NK-92 (cell line): ENCODE data around the gene ADCY9.
"Not testable (repeated sequence)": the region's sequence is repeated elsewhere in the genome, so short reads cannot be mapped to it uniquely, and the experiment has no call there.

Experiments used
- DNase-seq: peaks from one replicate; lab custom pipeline; 2025; ENCODE audit not compliant: unreplicated experiment; lab: John Stamatoyannopoulos, UW

Gene ADCY9

DNA sequence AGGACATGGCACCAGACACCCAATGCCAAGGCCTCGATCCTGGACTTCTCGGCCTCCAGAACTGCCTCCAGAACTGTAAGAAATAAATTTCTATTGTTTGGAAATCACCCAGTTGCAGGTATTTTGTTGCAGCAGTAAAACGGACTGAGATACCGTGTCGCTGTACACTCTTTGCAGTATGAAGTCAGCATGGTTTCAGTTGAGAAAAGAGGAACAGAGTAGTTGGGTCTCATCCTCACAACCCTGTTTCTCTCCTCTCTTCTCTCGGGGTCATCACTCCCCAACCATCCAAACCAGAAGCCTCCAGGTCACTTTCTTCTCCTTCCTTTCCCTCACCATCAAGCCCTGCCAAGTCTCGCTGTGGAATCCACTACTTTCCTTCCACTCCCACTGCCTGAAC, 77.8 kb downstream of the ADCY9 start:
- DNase-seq, result no peak

DNA sequence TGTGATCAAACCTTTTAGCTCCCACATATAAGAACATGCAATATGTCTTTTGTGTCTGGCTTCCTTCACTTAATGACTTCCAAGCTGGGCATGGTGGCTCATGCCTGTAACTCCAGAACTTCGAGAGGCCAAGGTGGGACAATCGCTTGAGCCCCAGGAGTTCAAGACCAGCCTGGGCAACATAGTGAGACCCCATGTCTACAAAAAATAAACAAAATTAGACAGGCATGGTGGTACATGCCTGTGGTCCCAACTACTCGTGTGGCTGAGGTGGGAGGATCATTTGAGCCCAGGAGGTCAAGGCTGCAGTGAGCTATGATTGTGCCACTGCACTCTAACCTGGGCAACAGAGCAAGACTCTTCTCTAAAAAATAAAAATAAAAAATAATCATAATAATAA, 79.3 kb downstream of the ADCY9 start:
- not testable (repeated sequence) for DNase-seq

DNA sequence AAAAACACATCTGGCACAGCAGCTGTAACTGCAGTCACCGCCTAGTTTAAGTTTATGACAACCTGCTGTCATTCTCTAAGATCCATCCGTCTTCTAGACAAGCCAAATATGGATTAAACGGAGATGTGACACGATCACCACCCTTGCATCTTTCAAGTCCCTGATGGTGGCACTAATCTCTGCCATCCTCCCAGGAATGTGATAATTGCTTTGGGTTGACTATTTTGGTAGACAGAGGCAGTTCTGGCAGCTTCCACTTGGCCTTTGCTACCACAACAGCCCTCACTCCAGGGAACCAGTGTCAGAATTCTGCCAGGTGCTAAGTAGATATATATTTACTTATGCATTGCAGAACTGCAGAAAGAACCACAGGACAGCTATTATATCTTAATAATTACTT, 81.3 kb downstream of the ADCY9 start:
- DNase-seq, result no peak

DNA sequence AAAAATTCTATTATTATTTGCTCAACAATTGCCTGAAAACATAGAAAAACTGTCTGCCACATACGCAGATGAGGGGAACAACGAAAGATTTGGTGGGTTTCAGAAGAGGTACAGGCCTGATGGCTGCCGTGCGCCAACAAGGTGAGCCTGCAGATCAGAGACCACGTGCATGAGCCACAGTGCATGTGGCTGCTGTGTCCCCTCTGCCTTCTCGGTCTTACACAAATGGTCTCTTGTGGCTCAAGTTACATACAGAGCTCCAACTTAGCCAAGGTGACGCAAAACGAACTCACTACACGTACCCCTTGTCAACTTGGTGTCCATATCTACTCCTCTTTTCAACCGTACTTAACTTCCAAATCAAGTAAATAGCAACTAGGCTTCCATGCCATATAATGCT, 82.3 kb downstream of the ADCY9 start:
- DNase-seq, result no peak

DNA sequence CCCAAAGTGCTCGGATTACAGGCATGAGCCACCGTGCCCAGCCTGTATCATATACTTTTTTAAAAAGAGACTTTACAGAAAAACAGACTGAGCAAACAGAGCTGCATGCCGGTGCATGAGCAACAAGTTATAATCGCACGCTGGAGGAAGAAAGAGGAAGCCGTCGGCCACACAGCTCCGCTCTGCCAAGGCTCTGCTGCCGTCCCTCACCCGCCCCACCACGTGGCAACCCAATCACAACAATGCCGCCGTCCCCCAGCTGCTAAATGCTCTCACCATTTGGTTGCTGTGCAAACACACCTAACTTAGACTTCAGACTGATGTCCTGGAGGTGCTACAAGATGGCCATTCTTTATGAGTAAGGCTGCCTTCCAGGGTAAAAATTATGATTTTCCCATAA, 83.5 kb downstream of the ADCY9 start:
- DNase-seq, result no peak

DNA sequence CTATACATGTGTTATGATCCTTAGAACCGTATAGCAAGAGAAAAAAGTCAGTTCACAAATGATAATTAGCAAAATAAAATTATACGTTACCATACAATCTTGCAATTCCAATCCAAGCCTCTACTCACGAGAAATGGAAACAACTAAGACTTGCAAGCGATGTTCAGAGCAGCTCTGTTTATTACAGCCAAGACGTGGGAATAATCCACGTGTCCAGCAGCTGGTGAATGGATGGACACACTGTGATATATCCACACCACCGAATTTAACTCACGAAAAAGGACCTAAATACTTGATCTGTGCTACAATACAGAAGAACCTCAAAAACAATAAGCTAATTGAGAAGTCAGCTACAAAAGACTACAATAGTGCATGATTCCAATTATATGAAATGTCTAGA, 88.1 kb downstream of the ADCY9 start:
- DNase-seq, result no peak

DNA sequence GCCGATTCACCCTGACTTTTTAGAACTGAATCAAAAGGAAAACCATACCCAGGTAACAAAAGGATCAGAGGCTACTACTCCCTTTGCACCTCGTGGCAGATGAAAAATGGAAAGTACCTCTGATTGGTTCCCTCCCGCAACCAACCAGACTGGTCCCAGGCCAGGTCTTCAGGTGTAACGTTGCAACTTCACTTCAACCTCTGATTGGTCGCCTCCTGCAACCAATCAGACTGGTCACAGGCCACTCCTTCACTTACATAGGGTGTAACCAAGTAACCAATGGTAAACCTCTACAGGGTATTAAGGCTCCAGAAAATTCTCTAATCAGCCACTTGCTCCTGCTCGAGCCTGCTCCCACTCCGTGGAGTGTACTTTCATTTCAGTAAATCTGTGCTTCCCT, 89.4 kb downstream of the ADCY9 start:
- no peak for DNase-seq

DNA sequence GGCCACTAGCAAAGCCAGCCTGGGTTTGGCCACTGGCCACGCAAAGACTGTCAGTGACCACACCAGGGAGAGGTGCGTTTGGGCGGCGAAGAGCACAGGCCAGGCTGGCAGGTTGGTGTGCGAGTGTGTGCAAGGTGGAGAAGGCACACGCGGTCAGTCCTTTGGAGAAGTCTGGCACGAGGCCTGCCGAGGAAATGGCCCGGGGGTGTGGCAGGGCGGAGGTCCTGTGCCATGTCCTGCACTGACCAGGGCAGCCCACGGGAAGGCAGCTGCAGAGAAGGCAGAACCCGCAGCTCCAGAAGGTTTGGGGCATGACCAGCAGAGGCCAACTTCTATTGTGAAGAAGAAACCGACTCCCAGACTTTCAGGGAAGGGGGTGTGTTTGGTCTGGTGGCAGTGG, 90.8 kb downstream of the ADCY9 start:
- no peak for DNase-seq

DNA sequence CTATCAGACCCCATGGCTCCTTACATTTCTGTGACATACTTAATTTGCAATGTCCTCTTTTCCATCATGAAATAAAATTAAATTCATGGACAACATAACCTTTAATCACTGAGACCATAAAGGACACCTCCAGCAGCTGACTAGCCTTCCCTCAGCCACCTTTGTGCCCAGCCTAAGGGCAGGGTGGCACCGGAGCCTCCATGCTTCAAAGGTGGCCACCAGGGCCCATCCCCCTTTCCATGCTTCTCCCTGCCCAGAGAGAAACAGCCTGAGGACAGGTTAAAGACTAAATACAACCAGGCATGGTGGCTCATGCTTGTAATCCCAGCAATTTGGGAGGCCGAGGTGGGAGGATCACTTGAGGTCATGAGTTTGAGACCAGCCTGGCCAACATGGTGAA, 94.3 kb downstream of the ADCY9 start:
- DNase-seq, result no peak

DNA sequence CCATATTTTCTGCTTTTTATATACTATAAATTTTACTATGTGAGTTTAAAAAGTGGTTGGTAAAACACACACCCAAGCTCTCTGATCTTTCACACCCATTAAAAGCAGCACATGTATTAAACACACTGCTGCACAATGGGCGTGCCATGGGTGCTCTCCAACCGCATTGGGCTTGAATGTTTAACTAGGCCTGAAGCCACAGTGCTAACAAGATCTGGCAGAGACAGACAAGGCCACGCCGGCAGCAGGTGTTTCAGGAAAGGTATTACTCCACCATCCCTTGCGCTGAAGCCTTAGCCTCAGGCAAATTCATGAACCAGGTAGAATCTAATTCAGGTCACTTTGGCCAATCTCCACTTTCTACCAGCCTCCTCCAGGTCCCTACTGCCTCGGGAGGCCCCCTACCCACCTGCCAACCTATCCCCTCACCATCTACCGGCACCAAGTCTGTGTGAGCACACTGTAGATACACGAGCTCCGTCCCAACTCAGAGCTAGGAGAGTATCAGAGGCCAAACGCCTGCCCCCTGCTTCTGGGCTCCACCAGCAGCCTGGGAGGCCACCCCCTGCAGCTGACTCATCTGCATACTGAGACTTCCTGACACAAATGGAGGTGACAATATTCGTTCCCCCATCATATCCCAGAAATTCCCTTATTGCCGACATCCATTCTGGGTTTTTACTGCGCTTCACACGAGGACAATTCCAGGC, 95.0 kb downstream of the ADCY9 start:
- DNase-seq, result no peak

DNA sequence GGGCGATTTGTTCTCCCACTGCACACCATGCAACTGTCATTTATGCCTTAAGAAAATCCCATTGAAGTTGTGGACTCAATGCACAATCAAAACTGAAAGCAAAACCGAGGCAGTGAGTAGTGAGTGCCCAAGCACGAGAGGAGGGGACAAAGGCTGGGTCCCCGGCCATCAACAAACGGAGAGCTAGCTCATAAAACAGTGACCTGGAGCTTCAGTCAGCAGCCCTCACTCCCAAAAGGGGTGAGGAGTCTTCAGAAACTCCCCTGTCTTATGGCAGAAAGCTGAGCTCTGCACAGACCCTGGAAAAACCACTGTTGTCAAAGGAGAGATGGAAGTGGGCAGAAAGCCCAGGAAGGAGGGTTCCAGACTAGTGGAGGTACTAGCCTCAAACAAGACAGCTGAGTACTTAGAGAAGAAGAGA, 96.9 kb downstream of the ADCY9 start:
- DNase-seq, result no peak

DNA sequence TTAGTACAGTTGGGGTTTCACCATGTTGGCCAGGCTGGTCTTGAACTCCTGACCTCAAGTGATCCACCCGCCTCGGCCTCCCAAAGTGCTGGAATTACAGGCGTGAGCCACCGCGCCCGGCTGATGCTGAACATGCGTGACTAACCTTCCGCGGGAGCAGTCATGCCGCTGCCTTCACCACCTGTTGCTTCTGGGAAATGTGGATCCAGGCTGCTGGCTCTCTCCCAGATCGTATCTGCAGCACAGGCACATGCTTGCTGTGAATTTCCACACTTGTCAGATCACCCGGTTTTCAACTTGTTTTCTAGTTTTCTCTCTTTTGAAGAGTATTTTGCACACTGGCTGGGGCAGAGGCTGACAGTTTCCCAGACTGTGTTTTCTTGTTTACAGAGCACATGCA, 97.9 kb downstream of the ADCY9 start:
- DNase-seq, result no peak

DNA sequence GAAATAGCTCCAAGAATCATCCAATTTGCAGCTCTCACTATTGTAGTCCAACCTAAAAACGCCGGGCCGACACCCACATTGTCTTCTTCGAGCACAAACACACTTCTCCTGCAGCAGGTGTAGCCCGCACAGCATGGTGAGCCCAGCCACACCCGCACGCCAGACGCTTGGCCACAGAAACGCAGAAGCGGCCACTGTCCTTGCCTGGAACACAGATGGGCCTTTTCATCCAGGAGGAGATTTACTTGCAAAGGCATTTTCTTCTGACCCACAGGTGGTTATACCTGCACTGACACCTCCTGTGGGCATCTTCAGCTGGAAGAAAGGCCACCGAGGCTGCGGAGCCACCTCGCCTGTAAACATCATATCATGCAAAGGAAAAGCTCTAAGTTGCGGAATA, 98.4 kb downstream of the ADCY9 start:
- no peak for DNase-seq

DNA sequence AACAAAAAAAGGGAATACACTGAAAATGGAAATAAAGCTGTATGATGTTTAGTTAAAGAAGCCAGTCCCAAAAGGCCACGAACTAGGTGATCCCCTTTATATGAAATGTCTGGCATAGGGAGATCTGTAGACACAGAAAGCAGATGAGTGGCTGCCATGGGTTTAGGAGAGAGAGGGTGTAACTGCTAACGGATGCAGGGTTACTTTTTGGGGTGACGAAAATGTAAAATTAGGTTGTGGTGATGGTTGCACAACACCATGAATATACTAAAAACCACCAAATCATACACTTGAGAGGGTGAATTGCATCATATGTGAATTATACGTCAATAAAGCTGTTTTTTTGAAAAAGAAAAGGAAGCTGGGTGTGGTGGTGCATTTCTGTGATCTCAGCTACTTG, 99.6 kb downstream of the ADCY9 start:
- no peak for DNase-seq

DNA sequence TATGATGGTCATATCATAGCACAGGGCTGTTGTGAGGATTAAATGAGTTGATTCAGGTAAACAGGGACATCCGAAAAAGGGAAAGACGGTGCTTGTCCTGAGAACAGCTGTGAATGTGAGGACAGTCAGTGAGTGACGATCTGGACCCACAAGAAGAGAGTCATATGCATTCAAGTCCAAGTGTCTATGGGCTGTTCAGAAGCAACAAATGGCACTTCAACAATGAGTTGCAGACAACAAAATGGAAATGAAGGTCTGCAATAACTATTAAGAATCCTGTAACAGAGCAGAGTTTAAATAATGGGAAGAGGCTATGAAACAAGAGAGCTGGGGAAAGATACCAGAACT, 100.3 kb downstream of the ADCY9 start:
- no peak for DNase-seq

DNA sequence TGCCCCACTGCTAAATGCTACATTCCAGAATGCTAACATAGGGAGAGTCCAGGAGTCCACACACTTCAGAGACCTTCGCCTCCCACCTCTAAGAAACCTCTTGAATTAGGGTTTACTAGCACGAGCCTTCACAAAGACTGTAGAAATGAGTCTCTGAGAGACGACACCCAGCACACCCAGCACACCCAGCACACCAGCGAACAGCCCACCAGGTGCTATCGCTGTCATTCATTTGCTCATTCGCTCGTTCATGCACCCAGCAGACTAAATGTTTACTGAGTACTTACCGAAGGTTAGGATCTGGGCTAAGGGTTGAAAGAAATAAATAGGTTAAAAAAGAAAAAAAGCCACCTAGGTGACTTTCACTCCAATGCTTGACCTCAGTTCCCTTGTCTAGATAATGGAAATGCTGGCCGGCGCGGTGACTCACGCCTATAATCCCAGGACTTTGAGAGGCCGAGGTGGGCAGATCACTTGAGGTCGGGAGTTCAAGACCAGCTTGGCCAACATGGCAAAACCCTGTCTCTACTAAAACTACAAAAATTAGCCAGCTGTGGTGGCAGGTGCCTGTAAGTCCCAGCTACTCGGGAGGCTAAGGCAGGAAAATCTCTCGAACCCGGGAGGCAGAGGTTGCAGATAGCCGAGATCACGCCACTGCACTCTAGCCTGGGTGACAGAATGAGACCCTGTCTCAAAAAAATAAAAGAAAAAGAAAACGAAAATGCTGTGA, 100.8 kb downstream of the ADCY9 start:
- no peak for DNase-seq

DNA sequence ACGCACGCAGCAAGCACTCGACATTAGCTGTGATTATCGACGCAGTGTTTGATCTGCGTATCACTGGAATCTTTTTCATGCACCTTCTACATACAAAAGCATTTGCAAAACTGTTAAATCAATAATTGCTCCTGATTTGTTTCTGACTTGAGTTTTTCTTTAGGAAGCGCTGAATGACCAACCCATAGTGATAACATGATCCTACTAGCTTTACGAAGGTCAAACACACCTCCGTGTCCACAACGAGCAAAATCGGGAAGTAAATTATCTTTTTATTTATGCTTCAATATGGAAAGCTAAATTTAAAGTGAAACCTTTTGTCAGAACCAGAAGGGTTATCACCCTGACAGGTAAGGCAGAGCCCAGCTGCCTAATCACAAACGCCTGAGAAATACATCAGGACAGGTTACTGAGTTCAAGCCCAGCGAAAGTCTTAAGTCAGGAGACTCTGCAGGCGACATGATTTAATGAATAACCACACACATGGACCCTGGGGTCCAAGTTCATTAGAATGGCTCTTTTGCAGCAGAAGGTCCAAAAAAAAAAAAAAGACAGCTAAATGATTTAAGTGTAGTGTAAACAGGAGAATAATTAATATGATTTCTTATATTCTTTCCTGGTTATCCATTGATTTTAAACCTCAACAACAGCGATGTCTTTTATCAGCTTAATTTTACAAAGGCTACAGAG, 104.2 kb downstream of the ADCY9 start:
- no peak for DNase-seq

DNA sequence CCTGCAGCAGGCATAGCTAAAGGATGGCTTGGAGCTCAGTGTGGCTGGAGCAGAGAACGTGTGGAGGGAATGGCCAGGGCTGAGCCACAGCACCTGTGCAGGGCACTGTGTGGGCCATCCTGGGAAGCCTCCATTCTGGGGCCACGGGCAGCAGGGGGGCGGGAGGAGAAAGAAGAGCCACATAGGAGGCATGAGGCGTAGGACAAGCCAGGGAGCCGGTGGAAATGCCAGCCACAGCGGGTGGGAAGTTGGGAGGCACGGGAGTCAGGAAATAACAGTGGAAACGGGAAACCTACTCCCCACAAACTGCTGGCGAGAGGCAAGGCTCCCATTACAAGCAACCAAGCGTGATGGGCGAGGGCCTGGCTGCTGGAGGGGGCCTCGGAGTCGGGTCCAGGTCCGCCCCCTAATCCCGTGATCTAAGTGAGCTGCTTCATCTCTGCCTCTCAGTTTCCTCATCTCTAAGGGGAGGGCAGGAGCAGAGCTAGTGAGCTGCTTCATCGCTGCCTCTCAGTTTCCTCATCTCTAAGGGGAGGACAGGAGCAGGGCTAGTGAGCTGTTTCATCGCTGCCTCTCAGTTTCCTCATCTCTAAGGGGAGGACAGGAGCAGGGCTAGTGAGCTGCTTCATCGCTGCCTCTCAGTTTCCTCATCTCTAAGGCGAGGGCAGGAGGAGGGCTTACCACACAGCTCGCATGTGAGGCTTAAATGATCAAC, 104.9 kb downstream of the ADCY9 start:
- DNase-seq, result no peak

DNA sequence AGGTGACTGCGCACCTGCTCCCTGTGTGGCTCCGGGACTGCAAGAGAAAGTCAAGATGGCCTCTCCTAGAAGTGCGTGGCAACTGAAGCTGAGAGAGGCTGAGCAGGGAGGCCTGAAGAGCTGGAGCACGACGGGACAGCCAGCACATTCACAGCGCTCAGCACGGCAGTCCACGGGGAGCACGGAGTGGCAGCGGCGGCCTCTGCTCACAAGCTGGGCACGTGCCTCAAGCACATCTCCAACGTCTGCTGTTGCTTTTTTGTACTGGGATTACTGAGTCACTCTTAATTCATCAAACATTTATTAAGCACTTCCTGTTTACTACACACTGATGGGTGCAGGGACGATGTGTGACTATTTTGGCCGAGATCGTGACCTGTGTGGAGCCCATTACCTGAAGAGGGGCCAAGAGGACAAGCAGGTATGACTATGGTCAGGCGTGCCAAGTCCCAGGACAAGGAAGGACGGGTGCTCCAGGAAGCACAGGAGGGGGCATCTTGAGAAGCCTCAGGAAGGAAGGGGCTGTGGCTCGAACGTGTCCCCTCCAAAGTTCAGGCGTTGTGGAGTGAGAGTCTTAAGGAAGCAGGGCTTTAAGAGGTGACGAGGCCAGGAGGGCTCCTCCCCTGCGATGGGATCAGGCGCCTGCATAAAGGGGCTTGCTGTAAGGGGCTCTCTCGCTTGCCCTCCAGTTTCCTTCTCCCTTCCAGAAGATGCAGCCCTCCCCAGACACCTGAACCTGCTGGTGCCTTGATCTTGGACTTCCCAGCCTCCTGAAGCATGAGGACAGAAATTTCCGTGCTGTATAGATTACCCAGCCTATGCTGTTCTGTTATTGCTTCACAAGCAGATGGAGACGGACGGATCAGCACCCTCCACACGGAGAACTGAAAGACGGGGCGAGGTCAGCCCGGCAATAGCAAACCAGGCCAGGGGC, 105.8 kb downstream of the ADCY9 start:
- no peak for DNase-seq

DNA sequence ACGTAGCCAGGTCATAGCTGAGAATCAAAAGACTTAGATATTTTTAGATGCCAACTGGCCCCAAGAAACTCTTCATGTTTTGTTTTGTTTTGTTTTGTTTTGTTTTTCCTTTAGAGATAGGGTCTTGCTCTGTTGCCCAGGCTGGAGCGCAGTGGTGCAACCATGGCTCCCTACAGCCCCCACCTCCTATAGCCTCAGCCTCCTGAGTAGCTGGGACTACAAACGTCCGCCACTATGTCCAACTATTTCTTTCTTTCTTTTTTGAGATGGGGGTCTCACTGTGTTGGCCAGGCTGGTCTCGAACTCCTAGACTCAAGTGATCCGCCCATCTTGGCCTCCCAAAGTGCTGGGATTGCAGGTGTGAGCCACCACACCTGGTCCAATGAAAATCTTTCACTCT, 107.1 kb downstream of the ADCY9 start:
- DNase-seq, result no peak

DNA sequence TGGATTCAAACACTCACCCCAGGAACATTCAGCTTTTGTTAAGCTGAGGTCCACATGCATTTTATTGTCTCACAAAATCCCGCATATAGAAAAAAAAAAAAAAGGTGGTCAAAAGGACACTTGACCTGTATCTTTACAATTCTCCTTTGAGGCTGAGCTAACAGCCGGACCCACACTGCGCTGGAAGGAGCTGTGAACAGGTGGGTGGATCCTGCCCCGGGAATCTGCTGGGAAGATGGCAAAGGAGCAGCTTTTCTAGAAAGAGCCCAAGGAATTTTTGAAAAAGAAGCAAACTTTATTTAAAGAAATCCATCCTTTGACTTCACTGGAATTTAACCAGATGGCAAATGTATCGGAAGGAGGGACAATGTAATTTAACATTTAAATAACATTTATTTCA, 108.1 kb downstream of the ADCY9 start:
- no peak for DNase-seq
